ENCODE measurements around the gene CCDC88C.

- TF ChIP-seq EZH2 (IDR thresholded peaks at IDR 0.05) (no peak), CTCF (IDR thresholded peaks at IDR 0.05) (no peak)
Measured at GRCh38 chr14:91330856-91331255, 86.8 kb downstream of the CCDC88C start.
